Memory B cell (primary cell): ENCODE measurements around the gene OR2L8.
"Not testable (repeated sequence)": the region's sequence is repeated elsewhere in the genome, so short reads cannot be mapped to it uniquely, and the experiment has no call there.

Experiments
- ATAC-seq: fragments of 150-1000 bp; cut with Tn5 transposase; 2 replicates; pipeline ENCODE4 v1.10.0; 2021; ENCODE audit warnings: low read depth, mild to moderate bottlenecking, moderate library complexity
- DNase-seq, 2 donors: peaks; one replicate each; pipeline ENCODE4 v3.0.0; 2022; ENCODE audit warnings: low spot score in 2 of 2
- H3K27ac Mint-ChIP-seq: one replicate; pipeline ENCODE4 v1.8.0; 2022; ENCODE audit warnings: mild to moderate bottlenecking, moderate library complexity, mixed read lengths
- H3K27me3 Mint-ChIP-seq: one replicate; pipeline ENCODE4 v1.8.0; 2022; ENCODE audit warnings: mixed read lengths
- H3K36me3 Mint-ChIP-seq: one replicate; pipeline ENCODE4 v1.8.0; 2022; ENCODE audit warnings: mild to moderate bottlenecking, mixed read lengths
- H3K4me1 Mint-ChIP-seq: one replicate; pipeline ENCODE4 v1.8.0; 2022; ENCODE audit warnings: mixed read lengths
- H3K4me3 Mint-ChIP-seq: one replicate; pipeline ENCODE4 v1.8.0; 2022; ENCODE audit warnings: mild to moderate bottlenecking, moderate library complexity, mixed read lengths
- H3K9me3 Mint-ChIP-seq: one replicate; pipeline ENCODE4 v1.8.0; 2022; ENCODE audit warnings: mixed read lengths

Gene OR2L8

GRCh38 chr1:247936965-247937734 lies 11.5 kb upstream of the OR2L8 start:
- H3K4me1 Mint-ChIP-seq, H3K36me3 Mint-ChIP-seq, H3K27ac Mint-ChIP-seq, H3K27me3 Mint-ChIP-seq, H3K9me3 Mint-ChIP-seq: not testable (repeated sequence)
- ATAC-seq (peak; percentile 96), DNase-seq (peak; percentile 77 to 90)
- peak overlapping the region; percentile 76 for H3K4me3 Mint-ChIP-seq

- Mint-ChIP-seq H3K4me3 (no peak overlapping the region), H3K27ac (no peak overlapping the region), H3K36me3 (no peaks in the 10 kb centered on the region), H3K4me1 (no peaks in the 10 kb centered on the region), H3K27me3 (peaks cover 3% of the 10 kb centered on the region), H3K9me3 (peaks cover 7% of the 10 kb centered on the region)
- ATAC-seq = no peak
- DNase-seq = no peak
Measured at GRCh38 chr1:247942624-247943023, 6.0 kb upstream of the OR2L8 start.

GRCh38 chr1:247953408-247953807 lies 4.8 kb downstream of the OR2L8 start:
- Mint-ChIP-seq H3K36me3 (peaks cover 2% of the 10 kb centered on the region), H3K4me1 (no peaks in the 10 kb centered on the region), H3K27ac (no peak overlapping the region), H3K4me3 (no peak overlapping the region), H3K27me3 (peaks cover 3% of the 10 kb centered on the region), H3K9me3 (peaks cover 6% of the 10 kb centered on the region)
- DNase-seq (no peak), ATAC-seq (no peak)

GRCh38 chr1:247961791-247962190 lies 13.1 kb downstream of the OR2L8 start:
- Mint-ChIP-seq H3K27ac (no peak overlapping the region), H3K36me3 (no peaks in the 10 kb centered on the region), H3K4me1 (peaks cover 5% of the 10 kb centered on the region), H3K27me3 (peaks cover 3% of the 10 kb centered on the region), H3K9me3 (peaks cover 6% of the 10 kb centered on the region), H3K4me3 (no peak overlapping the region)
- no peak for DNase-seq
- ATAC-seq = no peak

- DNase-seq (no peak), ATAC-seq (no peak)
- H3K4me3 Mint-ChIP-seq = no peak overlapping the region
- H3K27ac Mint-ChIP-seq = no peak overlapping the region
- peaks cover 5% of the 10 kb centered on the region for H3K27me3 Mint-ChIP-seq
- H3K36me3 Mint-ChIP-seq = no peaks in the 10 kb centered on the region
- H3K4me1 Mint-ChIP-seq = peaks cover 14% of the 10 kb centered on the region
- H3K9me3 Mint-ChIP-seq = peaks cover 4% of the 10 kb centered on the region
Measured at GRCh38 chr1:247962911-247963588, 14.4 kb downstream of the OR2L8 start.

GRCh38 chr1:247964933-247965332 lies 16.3 kb downstream of the OR2L8 start, which contains the start of gene OR2AK2:
TSS of gene OR2AK2 (plus strand) at chr1:247965233. CDS start at chr1:247965377, 144 bp downstream.
- no peak for ATAC-seq
- Mint-ChIP-seq H3K9me3 (peaks cover 4% of the 10 kb centered on the region), H3K27ac (peak within 1 kb of the TSS; percentile 54), H3K36me3 (peaks cover 2% of the 10 kb centered on the region), H3K4me3 (no peak within 1 kb of the TSS), H3K27me3 (peaks cover 5% of the 10 kb centered on the region), H3K4me1 (peaks cover 14% of the 10 kb centered on the region)
- DNase-seq = no peak

GRCh38 chr1:247966532-247967204 lies 18.0 kb downstream of the OR2L8 start:
- DNase-seq (peak in 1 of 2 donors; percentile 26), ATAC-seq (peak; percentile 86)
- peaks cover 2% of the 10 kb centered on the region for H3K36me3 Mint-ChIP-seq
- H3K27ac Mint-ChIP-seq = peak overlapping the region; percentile 54
- peaks cover 14% of the 10 kb centered on the region for H3K4me1 Mint-ChIP-seq
- peaks cover 2% of the 10 kb centered on the region for H3K27me3 Mint-ChIP-seq
- peak overlapping the region; percentile 48 for H3K4me3 Mint-ChIP-seq
- H3K9me3 Mint-ChIP-seq = peaks cover 2% of the 10 kb centered on the region

GRCh38 chr1:247992986-247993385 lies 44.3 kb downstream of the OR2L8 start:
- Mint-ChIP-seq H3K4me1 (no peaks in the 10 kb centered on the region), H3K27ac (no peak overlapping the region), H3K4me3 (no peak overlapping the region), H3K36me3 (no peaks in the 10 kb centered on the region), H3K9me3 (peaks cover 2% of the 10 kb centered on the region), H3K27me3 (peaks cover 3% of the 10 kb centered on the region)
- ATAC-seq (no peak), DNase-seq (no peak)

GRCh38 chr1:247998811-247999210 lies 50.2 kb downstream of the OR2L8 start:
- peaks cover 7% of the 10 kb centered on the region for H3K9me3 Mint-ChIP-seq
- no peak for DNase-seq
- no peak overlapping the region for H3K4me3 Mint-ChIP-seq
- peaks cover 5% of the 10 kb centered on the region for H3K36me3 Mint-ChIP-seq
- ATAC-seq = no peak
- no peak overlapping the region for H3K27ac Mint-ChIP-seq
- peaks cover 3% of the 10 kb centered on the region for H3K27me3 Mint-ChIP-seq
- H3K4me1 Mint-ChIP-seq = no peaks in the 10 kb centered on the region
